HG03342 (cell line): ENCODE results near the gene SAMM50.
A peak's percentile ranks its signal among the peaks of the same experiment; 100 is the strongest.
"Not testable (repeated sequence)": the region's sequence is repeated elsewhere in the genome, so short reads cannot be mapped to it uniquely, and the experiment has no call there.

Experiments used
- ATAC-seq: cut with Tn5 transposase; IDR thresholded peaks from one replicate; pipeline ENCODE4 v1.9.1; 2021; ENCODE audit warnings: mild to moderate bottlenecking, moderate library complexity; ENCODE audit not compliant: unreplicated experiment

The SAMM50 gene

GRCh38 chr22:44000123-44000522, 44.9 kb downstream of the SAMM50 start:
- ATAC-seq: no peak

GRCh38 chr22:44001521-44001920, 46.3 kb downstream of the SAMM50 start:
- ATAC-seq: no peak

GRCh38 chr22:44002324-44002723, 47.1 kb downstream of the SAMM50 start:
- ATAC-seq: no peak

- no peak for ATAC-seq
These were observed 47.8 kb downstream of the SAMM50 start for GRCh38 chr22:44002997-44003396.

- ATAC-seq: no peak
These were observed 48.3 kb downstream of the SAMM50 start for GRCh38 chr22:44003405-44004103.

GRCh38 chr22:44004104-44004460, 48.8 kb downstream of the SAMM50 start:
- no peak for ATAC-seq

- no peak for ATAC-seq
These were observed 50.3 kb downstream of the SAMM50 start for GRCh38 chr22:44005524-44005923.

GRCh38 chr22:44012162-44012561, 56.9 kb downstream of the SAMM50 start:
- ATAC-seq: no peak

GRCh38 chr22:44012591-44012990, 57.3 kb downstream of the SAMM50 start:
- ATAC-seq: no peak

- no peak for ATAC-seq
These were observed 59.0 kb downstream of the SAMM50 start for GRCh38 chr22:44014241-44014640.

- not testable (repeated sequence) for ATAC-seq
These were observed 61.3 kb downstream of the SAMM50 start for GRCh38 chr22:44016586-44016985.

- ATAC-seq: no peak
These were observed 63.4 kb downstream of the SAMM50 start for GRCh38 chr22:44018594-44018993.

- ATAC-seq: no peak
These were observed 64.2 kb downstream of the SAMM50 start for GRCh38 chr22:44019416-44019815.

GRCh38 chr22:44019846-44020245, 64.6 kb downstream of the SAMM50 start:
- no peak for ATAC-seq

GRCh38 chr22:44020981-44021380, 65.7 kb downstream of the SAMM50 start:
- no peak for ATAC-seq

GRCh38 chr22:44023404-44024287, 68.4 kb downstream of the SAMM50 start:
- ATAC-seq: no peak

GRCh38 chr22:44024288-44024921, 69.2 kb downstream of the SAMM50 start, which contains the start of gene PARVB:
PARVB (plus strand) TSS chr22:44024302; CDS start chr22:44024340, 38 bp downstream.
- no peak for ATAC-seq

- ATAC-seq: peak; percentile 43
These were observed 70.2 kb downstream of the SAMM50 start for GRCh38 chr22:44025171-44026065.

- no peak for ATAC-seq
These were observed 70.9 kb downstream of the SAMM50 start for GRCh38 chr22:44026066-44026629.
